HG02678 (cell line): ENCODE measurements around the gene CAPZA1.
A peak's percentile ranks its signal among the peaks of the same experiment; 100 is the strongest.

ENCODE experiments used
- ATAC-seq: cut with Tn5 transposase; IDR thresholded peaks from one replicate; pipeline ENCODE4 v1.9.1; 2021; ENCODE audit warnings: mild to moderate bottlenecking, moderate library complexity; ENCODE audit not compliant: unreplicated experiment

CAPZA1 gene

GRCh38 chr1:112712191-112712590 is 92.6 kb downstream of the CAPZA1 start:
- ATAC-seq, result no peak

GRCh38 chr1:112712701-112713128 is 93.1 kb downstream of the CAPZA1 start:
- no peak for ATAC-seq

- no peak for ATAC-seq
Measured at GRCh38 chr1:112713466-112714312, 94.1 kb downstream of the CAPZA1 start.

- ATAC-seq, result no peak
Measured at GRCh38 chr1:112714313-112715263, 95.0 kb downstream of the CAPZA1 start.

GRCh38 chr1:112715264-112716053 is 95.8 kb downstream of the CAPZA1 start, which contains the start of gene PPM1J:
Gene PPM1J (minus strand): TSS chr1:112715332. CDS start chr1:112715301, 31 bp downstream.
- peak; percentile 82 for ATAC-seq

GRCh38 chr1:112716133-112716720 is 96.6 kb downstream of the CAPZA1 start:
- ATAC-seq, result peak; percentile 35

GRCh38 chr1:112717263-112717873 is 97.7 kb downstream of the CAPZA1 start:
- ATAC-seq, result no peak

GRCh38 chr1:112718691-112719418 is 99.2 kb downstream of the CAPZA1 start:
- ATAC-seq, result no peak

- no peak for ATAC-seq
Measured at GRCh38 chr1:112719706-112720105, 100.1 kb downstream of the CAPZA1 start.

- ATAC-seq, result no peak
Measured at GRCh38 chr1:112720800-112721199, 101.2 kb downstream of the CAPZA1 start.
